ENCODE measurements around the gene B4GALT1.

GRCh38 chr9:33102551-33103210 is 64.5 kb downstream of the B4GALT1 start:
- no peak for TF ChIP-seq YY1 (IDR thresholded peaks at IDR 0.05; ENCODE audit: low read depth, low read length)
- TF ChIP-seq, protein P1, sequence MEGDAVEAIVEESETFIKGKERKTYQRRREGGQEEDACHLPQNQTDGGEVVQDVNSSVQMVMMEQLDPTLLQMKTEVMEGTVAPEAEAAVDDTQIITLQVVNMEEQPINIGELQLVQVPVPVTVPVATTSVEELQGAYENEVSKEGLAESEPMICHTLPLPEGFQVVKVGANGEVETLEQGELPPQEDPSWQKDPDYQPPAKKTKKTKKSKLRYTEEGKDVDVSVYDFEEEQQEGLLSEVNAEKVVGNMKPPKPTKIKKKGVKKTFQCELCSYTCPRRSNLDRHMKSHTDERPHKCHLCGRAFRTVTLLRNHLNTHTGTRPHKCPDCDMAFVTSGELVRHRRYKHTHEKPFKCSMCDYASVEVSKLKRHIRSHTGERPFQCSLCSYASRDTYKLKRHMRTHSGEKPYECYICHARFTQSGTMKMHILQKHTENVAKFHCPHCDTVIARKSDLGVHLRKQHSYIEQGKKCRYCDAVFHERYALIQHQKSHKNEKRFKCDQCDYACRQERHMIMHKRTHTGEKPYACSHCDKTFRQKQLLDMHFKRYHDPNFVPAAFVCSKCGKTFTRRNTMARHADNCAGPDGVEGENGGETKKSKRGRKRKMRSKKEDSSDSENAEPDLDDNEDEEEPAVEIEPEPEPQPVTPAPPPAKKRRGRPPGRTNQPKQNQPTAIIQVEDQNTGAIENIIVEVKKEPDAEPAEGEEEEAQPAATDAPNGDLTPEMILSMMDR (IDR thresholded peaks at IDR 0.05; ENCODE audit: control extremely low read depth in 1 of 3, insufficient read depth in 1 of 3, low read depth in 1 of 3, low read length in 3 of 3) = no peak
